Measurements from ENCODE around the gene PUS3. TPM values are rescaled to one million over a fixed set of nuclear protein-coding genes. Genes with fewer than 3 reads are reported as not detected.

PUS3 gene
- total RNA-seq, 1 experiment from 2014 or later: 18.6 TPM

DNA sequence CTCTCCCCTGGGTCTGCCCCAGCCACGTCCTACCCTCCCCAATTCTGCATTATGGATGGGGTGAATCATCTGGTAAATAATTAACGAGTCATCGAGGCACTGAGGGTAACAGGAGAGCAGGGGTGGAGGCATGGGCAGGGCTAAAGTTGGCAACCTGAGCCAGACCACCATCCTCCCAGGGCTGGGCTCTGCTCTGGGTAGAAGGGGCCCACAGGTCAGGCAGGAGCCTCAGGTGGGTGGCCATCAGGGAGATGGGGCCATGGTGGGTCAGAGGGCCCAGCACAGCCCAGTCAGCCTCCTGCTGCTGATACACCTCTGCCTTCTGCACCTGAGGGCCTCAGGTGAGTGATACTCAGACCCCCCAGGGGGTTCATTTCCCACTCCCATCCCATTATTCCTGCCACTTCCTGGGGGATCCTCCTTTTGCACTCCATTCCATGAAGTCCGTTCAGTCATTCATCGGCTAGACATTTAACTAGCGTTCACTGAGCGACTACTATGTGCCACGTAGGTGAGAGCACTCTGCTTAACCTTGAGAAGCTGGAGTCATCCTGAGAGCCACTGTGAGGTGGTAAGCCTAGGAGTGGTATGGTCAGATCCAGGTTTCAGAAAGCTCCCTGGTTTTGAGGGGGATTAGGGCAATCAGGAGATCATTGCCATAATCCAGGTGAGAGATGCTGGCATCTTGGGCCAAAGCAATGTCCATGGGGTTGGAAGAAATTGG is 43.0 kb upstream of the PUS3 start, which contains the start of gene VSIG10L2:
TSS of gene VSIG10L2 (plus strand) at position 248 of the 724 bp plus-strand sequence. CDS start at position 260, 12 bp downstream.
- POLR2A ChIA-PET: interaction anchor here (1.2 kb wide), 1 partner anchor 248 kb away, joined by 3 read pairs; no protein-coding TSS in a partner anchor
- no peaks in the 10 kb centered on the region for H3K36me3 Mint-ChIP-seq

More for the DNA sequence above, 43.0 kb upstream of the PUS3 start, which contains the start of gene VSIG10L2:
- H3K27me3 Mint-ChIP-seq (ENCODE audit: low read depth): no peaks in the 10 kb centered on the region; the same call in 1 of the 2 replicates
- ATAC-seq: no peak
- H3K9me3 Mint-ChIP-seq: no peaks in the 10 kb centered on the region
- TF ChIP-seq, protein P1, sequence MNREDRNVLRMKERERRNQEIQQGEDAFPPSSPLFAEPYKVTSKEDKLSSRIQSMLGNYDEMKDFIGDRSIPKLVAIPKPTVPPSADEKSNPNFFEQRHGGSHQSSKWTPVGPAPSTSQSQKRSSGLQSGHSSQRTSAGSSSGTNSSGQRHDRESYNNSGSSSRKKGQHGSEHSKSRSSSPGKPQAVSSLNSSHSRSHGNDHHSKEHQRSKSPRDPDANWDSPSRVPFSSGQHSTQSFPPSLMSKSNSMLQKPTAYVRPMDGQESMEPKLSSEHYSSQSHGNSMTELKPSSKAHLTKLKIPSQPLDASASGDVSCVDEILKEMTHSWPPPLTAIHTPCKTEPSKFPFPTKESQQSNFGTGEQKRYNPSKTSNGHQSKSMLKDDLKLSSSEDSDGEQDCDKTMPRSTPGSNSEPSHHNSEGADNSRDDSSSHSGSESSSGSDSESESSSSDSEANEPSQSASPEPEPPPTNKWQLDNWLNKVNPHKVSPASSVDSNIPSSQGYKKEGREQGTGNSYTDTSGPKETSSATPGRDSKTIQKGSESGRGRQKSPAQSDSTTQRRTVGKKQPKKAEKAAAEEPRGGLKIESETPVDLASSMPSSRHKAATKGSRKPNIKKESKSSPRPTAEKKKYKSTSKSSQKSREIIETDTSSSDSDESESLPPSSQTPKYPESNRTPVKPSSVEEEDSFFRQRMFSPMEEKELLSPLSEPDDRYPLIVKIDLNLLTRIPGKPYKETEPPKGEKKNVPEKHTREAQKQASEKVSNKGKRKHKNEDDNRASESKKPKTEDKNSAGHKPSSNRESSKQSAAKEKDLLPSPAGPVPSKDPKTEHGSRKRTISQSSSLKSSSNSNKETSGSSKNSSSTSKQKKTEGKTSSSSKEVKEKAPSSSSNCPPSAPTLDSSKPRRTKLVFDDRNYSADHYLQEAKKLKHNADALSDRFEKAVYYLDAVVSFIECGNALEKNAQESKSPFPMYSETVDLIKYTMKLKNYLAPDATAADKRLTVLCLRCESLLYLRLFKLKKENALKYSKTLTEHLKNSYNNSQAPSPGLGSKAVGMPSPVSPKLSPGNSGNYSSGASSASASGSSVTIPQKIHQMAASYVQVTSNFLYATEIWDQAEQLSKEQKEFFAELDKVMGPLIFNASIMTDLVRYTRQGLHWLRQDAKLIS (CRISPR knock-in tag; IDR thresholded peaks at IDR 0.05; ENCODE audit: borderline replicate concordance): no peak
- no peak for TF ChIP-seq MYBL2 (CRISPR knock-in tag; IDR thresholded peaks at IDR 0.05)
- TF ChIP-seq RELA (CRISPR knock-in tag; IDR thresholded peaks at IDR 0.05; ENCODE audit: borderline replicate concordance): no peak
- no peak for TF ChIP-seq ZNF671 (CRISPR knock-in tag; IDR thresholded peaks at IDR 0.05)
- TF ChIP-seq SMAD4 (CRISPR knock-in tag; IDR thresholded peaks at IDR 0.05): no peak
- TF ChIP-seq OVOL2 (CRISPR knock-in tag; IDR thresholded peaks at IDR 0.05; ENCODE audit: borderline replicate concordance): no peak
- no peak for TF ChIP-seq NR3C1 (CRISPR knock-in tag; conservative IDR thresholded peaks at IDR 0.05; ENCODE audit: low read depth)
- TF ChIP-seq ZNF416 (CRISPR knock-in tag; IDR thresholded peaks at IDR 0.05): no peak
- TF ChIP-seq, protein P2, sequence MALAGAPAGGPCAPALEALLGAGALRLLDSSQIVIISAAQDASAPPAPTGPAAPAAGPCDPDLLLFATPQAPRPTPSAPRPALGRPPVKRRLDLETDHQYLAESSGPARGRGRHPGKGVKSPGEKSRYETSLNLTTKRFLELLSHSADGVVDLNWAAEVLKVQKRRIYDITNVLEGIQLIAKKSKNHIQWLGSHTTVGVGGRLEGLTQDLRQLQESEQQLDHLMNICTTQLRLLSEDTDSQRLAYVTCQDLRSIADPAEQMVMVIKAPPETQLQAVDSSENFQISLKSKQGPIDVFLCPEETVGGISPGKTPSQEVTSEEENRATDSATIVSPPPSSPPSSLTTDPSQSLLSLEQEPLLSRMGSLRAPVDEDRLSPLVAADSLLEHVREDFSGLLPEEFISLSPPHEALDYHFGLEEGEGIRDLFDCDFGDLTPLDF (CRISPR knock-in tag; IDR thresholded peaks at IDR 0.05): no peak
- no peak for TF ChIP-seq IRF2 (CRISPR knock-in tag; IDR thresholded peaks at IDR 0.05; ENCODE audit: borderline replicate concordance, low read depth)
- TF ChIP-seq, protein P3, sequence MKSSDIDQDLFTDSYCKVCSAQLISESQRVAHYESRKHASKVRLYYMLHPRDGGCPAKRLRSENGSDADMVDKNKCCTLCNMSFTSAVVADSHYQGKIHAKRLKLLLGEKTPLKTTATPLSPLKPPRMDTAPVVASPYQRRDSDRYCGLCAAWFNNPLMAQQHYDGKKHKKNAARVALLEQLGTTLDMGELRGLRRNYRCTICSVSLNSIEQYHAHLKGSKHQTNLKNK (CRISPR knock-in tag; IDR thresholded peaks at IDR 0.05): no peak
- TF ChIP-seq, protein P4, sequence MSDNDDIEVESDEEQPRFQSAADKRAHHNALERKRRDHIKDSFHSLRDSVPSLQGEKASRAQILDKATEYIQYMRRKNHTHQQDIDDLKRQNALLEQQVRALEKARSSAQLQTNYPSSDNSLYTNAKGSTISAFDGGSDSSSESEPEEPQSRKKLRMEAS (CRISPR knock-in tag; IDR thresholded peaks at IDR 0.05): no peak
- TF ChIP-seq, protein P5, sequence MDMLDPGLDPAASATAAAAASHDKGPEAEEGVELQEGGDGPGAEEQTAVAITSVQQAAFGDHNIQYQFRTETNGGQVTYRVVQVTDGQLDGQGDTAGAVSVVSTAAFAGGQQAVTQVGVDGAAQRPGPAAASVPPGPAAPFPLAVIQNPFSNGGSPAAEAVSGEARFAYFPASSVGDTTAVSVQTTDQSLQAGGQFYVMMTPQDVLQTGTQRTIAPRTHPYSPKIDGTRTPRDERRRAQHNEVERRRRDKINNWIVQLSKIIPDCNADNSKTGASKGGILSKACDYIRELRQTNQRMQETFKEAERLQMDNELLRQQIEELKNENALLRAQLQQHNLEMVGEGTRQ (CRISPR knock-in tag; IDR thresholded peaks at IDR 0.05): no peak
- no peak for TF ChIP-seq ZNF263 (CRISPR knock-in tag; IDR thresholded peaks at IDR 0.05; ENCODE audit: low read depth)
- TF ChIP-seq TEAD1 (CRISPR knock-in tag; IDR thresholded peaks at IDR 0.05): no peak
- TF ChIP-seq, protein P6, sequence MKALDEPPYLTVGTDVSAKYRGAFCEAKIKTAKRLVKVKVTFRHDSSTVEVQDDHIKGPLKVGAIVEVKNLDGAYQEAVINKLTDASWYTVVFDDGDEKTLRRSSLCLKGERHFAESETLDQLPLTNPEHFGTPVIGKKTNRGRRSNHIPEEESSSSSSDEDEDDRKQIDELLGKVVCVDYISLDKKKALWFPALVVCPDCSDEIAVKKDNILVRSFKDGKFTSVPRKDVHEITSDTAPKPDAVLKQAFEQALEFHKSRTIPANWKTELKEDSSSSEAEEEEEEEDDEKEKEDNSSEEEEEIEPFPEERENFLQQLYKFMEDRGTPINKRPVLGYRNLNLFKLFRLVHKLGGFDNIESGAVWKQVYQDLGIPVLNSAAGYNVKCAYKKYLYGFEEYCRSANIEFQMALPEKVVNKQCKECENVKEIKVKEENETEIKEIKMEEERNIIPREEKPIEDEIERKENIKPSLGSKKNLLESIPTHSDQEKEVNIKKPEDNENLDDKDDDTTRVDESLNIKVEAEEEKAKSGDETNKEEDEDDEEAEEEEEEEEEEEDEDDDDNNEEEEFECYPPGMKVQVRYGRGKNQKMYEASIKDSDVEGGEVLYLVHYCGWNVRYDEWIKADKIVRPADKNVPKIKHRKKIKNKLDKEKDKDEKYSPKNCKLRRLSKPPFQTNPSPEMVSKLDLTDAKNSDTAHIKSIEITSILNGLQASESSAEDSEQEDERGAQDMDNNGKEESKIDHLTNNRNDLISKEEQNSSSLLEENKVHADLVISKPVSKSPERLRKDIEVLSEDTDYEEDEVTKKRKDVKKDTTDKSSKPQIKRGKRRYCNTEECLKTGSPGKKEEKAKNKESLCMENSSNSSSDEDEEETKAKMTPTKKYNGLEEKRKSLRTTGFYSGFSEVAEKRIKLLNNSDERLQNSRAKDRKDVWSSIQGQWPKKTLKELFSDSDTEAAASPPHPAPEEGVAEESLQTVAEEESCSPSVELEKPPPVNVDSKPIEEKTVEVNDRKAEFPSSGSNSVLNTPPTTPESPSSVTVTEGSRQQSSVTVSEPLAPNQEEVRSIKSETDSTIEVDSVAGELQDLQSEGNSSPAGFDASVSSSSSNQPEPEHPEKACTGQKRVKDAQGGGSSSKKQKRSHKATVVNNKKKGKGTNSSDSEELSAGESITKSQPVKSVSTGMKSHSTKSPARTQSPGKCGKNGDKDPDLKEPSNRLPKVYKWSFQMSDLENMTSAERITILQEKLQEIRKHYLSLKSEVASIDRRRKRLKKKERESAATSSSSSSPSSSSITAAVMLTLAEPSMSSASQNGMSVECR (CRISPR knock-in tag; IDR thresholded peaks at IDR 0.05; ENCODE audit: borderline replicate concordance): no peak
- no peak for TF ChIP-seq NFATC4 (CRISPR knock-in tag; IDR thresholded peaks at IDR 0.05)
- TF ChIP-seq, protein P7, sequence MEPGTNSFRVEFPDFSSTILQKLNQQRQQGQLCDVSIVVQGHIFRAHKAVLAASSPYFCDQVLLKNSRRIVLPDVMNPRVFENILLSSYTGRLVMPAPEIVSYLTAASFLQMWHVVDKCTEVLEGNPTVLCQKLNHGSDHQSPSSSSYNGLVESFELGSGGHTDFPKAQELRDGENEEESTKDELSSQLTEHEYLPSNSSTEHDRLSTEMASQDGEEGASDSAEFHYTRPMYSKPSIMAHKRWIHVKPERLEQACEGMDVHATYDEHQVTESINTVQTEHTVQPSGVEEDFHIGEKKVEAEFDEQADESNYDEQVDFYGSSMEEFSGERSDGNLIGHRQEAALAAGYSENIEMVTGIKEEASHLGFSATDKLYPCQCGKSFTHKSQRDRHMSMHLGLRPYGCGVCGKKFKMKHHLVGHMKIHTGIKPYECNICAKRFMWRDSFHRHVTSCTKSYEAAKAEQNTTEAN (CRISPR knock-in tag; IDR thresholded peaks at IDR 0.05): no peak
- no peak for TF ChIP-seq FOXP1 (CRISPR knock-in tag; IDR thresholded peaks at IDR 0.05; ENCODE audit: borderline replicate concordance)
- H3K27ac Mint-ChIP-seq: no peak within 1 kb of the TSS; the same call in 1 of the 2 replicates
- DNase-seq (ENCODE audit: low spot score): no peak
- CTCF ChIA-PET: interaction anchor here (0.5 kb wide), 1 partner anchor 293 kb away, joined by 4 read pairs; no protein-coding TSS in a partner anchor
- H3K4me3 Mint-ChIP-seq: no peak within 1 kb of the TSS
- peaks cover 18% of the 10 kb centered on the region for H3K4me1 Mint-ChIP-seq
